ENCODE measurements around the gene RCBTB2.
A peak's percentile ranks its signal among the peaks of the same experiment; 100 is the strongest.
"Not testable (repeated sequence)": the region's sequence is repeated elsewhere in the genome, so short reads cannot be mapped to it uniquely, and the experiment has no call there.

The RCBTB2 gene

DNA sequence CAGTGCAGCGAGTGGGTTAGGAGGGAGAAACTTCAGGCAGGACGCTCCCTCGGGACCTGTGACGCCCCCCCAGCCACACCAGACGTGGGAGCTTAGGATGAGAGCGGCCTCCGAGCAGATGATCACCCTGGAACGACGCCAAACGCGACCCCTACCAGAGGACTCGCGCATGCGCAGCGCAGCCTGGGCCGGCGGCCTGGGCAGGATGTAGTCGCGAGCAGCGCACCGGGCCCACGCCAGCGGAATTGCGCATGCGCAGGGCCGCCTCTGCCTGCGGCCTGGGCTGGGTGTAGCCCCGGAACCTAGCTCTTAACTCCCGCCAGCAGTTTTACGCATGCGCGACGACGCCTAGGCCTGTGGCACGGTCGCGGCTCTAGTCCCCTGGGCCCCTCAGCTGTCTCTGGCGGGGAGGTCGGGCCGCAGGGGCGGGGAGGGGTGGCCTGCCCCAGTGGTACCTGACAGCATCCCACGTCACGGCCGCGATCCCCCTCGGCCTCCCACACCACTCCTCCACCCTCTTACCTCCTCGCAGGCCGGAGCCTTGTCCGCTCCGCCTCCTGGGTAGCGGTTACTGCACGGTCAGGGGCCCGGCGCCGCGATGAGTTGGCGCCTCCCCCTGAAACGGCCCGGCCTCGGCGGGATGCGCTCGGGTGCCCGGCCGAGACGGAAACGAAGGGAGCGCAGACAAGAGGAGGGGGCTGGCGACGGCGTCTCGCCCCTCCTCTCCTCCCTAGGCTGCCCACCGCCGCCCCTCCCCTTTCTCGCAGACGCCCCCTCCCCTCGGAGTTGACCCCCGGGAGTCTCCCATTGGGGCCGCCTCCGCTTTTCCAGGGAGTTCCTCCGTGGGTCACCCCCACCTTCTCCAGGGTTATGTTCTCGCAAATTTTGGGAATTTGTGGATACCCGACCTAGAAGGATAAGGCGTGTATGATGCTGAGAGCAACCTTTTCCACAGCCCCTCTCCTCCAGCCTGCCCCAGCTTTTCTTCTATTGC lies at the start of gene RCBTB2:
Gene RCBTB2 (minus strand): TSS at position 575 of the 994 bp plus-strand sequence. CDS start 11,141 bp downstream, outside the sequence.
- peak; percentile 100 for DNase-seq

DNA sequence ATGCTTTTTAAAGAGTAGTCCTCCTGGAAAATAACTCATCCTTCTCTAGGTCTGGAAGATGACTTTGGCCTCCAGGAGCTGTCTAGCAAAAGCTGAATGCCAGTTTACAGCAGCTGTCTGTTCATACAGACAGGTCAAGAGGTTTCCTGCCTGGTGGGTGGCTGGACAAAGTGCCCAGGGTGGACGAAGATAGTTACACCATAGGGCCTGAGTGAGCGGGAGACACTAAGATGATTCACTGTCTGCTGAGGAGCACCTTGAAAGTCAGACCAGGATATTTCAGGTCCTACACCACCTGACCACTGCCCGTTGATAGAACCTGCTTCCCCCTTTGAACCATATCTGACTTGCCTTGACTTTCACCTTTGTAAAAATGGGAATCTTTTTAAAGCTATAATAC lies 49.2 kb upstream of the RCBTB2 start:
- no peak for DNase-seq

DNA sequence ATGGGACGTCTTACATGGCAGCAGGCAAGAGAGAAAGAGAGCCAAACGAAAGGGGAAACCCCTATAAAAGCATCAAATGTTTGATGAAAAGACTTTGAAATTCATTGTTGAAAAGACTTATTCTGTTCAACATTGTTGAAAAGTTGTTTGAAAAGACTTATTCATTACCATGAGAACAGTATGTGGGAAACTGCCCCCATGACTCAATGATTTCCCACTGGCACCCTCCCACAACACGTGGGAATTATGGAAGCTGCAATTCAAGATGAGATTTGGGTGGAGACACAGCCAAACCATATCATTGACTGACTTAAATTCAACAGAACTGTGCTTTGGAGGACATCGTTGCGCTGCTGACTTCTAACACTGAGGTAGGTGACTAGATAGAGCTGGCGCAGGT lies 48.0 kb upstream of the RCBTB2 start:
- DNase-seq: no peak

DNA sequence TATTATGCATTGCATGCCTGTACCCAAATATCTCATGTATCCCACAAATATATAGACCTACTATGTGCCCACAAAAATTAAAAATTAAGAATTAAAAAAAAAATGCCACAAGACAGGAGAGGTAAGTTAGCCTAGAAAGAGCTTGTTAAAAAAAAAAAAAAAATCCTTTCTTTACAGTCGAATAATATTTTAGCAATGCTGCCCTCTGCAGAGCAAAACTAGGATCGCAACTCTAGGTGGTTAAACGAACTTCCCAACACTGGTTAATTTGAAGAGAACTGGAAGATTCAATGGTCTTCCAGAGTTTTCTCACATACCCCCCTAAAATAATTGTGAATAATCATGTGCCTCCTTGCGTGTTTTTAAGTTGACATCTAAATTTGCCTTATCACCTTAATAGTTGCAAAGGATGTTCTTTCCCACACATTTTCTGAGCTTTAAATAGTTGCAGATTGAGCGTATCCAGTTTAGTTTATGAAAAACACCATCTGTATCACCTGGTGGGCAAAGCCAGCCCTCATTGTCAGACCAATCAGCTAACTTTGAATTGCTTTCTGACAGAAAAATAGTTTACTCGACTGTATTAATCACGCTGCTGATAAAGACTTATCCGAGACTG lies 47.4 kb upstream of the RCBTB2 start:
- DNase-seq: peak; percentile 86

DNA sequence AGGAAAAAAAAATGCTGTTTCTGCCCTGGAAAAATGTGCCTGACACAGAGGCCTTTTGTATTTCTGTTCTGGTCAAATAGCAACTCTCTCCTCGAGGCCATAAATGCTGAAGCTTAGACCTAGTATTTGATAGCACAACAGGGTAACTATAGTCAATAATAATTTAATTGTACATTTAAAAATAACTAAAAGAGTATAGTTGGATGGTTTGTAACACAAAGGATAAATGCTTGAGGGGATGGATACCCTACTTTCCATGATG lies 47.0 kb upstream of the RCBTB2 start:
- not testable (repeated sequence) for DNase-seq

DNA sequence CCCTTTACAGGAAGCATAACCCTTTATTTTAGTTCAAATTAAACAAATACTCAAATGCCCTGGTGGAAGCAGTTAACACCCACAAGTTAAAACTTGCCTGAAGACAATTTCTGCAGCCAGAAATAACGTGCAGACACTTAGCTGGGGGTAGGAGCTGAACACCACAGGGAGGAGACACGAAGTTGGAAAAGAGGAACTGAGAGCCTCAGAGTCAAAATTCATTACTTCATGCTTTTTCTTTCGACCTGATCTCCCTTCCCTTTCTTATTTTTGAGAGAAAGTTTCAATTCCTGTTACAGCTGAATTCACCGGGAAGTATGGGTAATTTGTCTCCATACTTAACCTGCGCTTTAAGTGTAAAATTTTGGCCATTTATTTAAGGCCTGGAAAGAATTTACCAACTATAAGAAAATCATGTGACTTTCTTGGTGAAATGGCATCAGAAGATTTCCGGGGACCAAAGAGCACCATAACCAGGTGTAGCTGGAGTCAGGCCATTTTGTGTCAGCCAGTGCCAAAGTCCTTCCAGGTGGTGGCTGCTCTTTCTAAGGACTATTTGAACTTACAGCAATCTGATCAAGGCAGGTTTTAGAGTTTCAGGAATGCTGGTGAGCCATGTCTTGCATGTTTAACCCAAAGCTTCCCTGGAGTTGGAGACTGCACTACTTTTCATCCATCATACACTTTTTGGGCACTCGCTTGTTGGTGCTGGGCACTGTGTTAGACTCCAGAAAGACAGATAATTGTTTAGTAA lies 46.5 kb upstream of the RCBTB2 start:
- DNase-seq: peak; percentile 90

DNA sequence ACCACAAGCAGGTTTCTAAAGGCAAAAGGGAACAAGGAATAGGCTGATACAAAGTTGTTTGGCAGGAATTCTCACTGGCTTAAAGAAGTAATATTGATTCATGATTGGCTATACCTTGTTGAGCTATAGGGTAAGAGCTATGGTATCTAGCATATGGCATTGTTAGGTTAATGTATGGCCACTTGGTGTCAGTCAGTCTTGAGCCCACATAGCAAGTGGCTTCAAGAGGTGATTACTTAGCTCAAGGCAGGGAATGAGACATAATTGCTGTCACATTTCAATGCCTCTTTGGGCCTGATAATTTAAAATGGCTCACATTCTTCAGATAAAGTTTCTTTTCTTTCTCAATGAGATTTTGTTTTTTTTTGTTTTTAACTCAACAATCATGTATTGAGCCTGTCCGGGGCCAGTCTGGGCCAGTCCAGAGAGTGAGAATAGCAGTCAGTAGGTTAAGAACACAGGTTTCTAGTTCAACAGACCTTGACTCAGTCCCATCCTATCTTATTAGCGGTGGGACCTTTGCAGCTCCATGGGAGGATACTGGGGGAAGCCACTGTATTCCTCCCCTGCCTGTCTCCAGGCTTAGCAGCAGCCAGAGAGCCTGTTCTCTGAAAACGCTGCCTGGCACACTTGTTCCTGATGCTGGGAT lies 45.8 kb upstream of the RCBTB2 start:
- DNase-seq: no peak

DNA sequence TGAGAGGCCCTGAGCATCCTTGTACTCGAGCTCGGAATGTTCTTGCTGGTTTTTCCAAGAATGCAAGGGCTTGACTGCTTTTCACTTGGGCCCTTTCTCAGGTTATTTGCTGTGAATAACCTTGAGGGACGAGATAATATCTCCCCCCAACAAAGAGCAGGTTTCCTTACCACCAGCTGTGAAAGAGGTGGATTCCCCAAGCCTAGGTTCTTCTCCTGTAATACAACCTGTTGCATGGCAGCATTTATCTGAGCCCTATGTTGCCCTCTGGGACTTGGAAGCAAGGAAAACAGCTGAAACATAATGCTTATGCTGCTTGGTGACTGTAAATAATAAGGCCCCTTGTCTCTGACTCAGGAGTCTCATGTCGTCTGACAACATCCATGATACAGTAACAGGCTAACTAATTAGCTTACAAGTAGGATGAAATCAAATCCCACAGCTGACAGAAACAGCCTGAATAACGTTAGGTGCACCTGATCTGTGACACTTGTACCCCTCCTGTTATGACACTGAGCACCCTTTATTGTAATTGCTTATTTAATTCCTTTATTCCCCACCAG lies 43.6 kb upstream of the RCBTB2 start:
- peak; percentile 63 for DNase-seq

DNA sequence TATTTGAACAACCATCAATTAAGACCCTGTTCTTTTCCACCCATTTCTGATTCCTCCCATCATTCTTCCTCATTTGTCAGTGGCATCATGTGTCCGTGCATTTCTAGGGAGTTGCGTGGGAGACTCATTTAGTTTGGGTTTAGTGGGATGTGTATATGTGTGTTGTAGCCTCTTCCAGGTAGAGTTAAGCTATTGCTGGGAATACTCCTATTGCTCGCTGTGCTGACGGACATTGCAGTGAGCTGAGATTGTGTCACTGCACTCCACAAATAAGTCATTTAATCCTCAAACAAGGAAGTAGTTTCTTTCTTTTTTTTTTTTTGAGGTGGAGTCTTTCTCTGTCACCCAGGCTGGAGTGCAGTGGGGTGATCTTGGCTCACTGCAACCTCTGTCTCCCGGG lies 42.2 kb upstream of the RCBTB2 start:
- peak; percentile 82 for DNase-seq

DNA sequence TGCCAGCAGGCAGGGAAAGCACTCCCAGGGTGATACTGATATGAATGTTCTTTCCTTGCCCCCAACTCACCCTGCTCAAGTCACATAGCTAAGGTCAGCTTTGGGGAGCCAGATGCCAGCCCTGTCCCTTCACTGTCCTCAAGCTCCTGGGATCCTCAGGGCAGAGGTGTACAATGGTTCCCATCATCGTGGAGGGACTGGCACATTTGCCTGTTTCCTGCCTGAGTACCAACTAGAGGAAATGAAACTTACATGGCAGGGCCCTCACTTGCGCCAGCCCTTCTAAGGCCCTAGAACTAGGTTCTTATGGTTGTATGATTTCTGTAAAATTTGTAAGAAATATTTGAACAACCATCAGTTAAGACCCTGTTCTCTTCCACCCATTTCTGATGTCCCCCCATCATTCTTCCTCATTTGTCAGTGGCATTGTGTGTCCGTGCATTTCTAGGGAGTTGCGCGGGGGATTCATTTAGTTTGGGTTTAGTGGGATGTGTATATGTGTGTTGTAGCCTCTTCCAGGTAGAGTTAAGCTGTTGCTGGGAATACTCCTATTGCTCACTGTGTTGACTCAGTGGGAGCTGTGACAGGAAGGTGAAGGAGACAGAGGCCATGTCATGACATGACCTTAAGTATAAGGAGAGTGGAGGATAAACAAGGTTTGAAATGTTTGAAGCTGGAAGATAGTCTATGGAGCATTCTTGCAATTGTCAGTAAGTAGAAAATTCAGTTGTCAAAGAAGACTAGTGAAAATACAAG lies 41.3 kb upstream of the RCBTB2 start:
- DNase-seq: peak; percentile 54

DNA sequence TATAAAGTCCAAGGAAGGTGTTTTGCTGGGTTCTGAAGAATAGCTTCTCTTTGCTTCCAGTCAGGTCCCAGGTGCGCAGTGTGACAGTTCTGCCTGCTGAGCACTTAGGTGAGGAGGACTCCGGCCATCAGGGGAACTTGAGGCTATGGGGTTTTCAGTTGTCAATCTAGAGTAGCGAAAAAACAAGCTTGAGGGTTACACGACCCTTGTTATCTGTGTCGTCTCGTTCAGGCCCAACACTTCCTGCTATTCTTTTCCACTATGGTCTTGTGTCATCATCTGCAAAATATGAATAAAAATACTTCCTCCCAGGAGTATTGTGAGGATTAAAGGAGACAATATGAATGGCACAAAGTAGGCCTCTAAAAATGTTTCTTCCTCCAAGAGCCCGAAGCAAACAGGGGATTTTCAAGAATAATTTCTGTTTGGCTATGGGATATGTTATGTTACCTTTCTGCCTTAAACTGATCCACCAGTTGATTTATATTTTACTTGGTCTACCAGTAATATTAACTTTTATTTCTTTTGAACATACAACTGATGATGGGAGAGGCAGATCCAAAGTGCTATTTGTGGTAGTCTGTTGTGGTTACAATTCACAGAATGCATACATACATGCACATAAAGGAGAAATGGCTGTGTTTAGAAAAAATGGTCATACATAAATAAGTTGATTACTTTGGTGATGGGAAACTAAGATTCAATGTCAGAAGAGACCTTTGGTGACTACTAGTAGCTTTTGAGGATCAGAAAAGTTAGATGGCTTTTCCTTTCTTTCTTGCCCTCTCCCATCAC lies 40.5 kb upstream of the RCBTB2 start:
- DNase-seq: no peak

DNA sequence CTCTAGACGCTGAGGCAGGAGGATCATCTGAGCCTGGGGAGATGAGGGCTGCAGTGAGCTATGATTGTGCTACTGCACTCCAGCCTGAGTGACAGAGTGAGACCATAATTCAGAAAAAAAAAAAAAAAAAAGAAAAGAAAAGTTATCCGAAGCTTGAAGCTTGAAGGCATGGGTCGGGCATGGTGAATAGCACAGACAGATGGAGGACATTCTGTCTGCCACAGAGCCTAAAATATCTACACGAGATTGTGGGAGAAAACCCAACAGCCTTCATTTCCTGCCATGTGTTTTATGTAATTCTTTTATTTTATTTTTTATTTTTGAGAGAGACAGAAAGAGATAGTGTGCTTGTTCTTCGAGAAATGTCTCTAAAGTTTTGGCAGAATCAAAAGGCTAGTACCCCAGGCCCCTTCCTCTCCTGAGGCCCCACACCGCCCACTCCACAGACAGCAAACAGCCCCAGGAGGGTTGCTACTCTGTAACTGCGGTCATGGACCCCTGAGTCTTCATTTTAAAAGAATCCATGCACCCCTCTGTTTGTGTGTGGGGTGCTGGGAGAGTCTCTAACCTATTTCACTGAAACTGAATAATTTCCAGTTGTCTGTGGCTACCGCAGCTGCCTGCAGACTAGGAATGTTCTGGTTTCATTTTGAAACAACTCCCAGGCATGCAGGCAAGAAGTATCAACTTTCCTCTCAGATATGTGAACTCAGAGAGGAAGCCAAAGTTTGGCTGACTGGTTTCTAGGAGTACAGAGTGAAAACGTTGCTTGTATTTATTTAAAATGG lies 38.4 kb upstream of the RCBTB2 start:
- peak; percentile 75 for DNase-seq

DNA sequence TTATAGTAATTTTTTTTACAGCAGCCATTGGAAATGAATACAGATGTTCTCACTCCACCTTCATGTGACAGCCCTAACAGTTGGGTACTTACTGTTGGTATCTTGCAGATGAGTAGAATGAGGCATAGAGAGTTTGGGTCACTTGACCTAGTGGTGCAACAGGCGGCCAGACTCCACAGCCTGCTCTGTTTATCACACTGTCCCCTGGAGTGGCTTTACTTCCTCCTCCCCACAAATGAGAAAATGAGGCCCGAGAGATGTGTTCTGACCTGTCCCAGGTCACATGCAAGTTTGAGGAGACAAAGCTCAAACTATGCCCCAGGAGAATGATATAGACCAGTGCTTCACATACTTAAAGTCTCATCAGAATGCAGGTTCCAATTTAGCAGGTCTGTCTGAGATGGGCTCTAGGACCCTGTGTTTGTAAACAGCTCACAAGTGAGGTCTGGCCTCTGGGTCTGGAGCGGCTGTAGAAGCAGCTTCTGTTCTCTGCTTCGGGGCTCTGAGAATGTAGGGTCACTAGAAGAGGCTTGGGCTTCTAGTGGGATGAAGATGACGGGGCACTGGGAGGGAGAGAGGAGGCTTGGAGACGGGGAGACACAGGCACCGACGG lies 37.4 kb upstream of the RCBTB2 start:
- peak; percentile 69 for DNase-seq

DNA sequence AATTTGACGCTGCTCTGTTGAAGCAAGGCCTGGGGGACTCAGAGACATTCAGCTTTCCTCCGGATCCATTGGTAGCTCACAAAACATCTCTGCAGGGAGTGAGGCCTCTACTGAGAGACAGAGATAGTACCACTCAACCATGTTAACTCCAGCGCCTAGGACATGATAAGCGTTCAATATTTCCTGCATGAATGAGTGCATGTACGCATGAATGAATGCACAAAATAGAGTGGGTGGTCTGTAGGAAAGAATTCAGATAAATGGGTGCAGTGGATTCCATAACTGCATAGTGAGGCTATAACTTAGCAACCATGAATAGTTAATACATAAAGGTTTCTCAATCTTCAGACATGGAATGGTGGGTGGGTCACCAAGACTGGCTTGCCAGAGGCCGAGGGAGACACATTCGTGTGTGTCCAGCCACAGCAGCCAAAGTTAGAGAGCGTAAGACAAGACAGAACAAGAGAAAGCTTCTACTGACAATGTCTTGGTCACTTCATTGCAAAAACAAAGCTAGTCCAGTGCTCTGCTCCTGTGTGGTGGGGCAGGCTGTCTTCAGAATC lies 36.3 kb upstream of the RCBTB2 start:
- DNase-seq: no peak

DNA sequence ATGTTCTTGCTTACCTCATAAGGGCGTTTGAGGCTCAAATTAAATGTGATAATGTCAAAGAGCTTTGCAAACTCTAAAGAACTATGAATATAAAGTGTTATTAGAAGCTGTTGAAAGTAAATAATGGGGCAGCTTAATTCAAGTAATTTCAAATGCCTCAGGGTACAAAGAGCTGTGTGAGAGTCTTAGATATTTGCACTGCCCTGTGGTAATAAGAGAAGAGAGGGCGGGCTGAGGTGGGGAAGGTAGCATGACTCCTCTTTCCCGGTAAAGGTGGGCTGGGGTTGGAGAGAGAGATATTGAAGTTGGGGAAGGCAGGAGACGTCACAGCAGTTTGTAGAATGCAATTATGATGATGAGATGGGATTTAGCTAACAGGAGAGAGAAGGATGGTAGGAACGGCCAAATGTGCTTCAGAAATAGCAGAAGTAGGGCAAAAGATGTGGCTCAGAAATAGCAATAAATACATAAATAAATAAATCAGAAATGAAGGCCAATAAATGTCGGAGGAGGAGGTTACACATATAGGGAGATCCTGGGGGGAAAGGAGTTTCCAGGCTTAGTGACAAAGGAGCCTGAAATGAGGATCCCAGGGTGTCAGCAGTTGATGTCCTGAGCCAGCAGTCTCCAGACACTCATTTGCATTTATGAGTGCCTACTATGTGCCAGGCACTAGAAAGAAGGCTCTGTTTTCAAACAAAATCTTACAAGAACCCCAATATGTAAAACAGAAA lies 35.7 kb upstream of the RCBTB2 start:
- DNase-seq: no peak

DNA sequence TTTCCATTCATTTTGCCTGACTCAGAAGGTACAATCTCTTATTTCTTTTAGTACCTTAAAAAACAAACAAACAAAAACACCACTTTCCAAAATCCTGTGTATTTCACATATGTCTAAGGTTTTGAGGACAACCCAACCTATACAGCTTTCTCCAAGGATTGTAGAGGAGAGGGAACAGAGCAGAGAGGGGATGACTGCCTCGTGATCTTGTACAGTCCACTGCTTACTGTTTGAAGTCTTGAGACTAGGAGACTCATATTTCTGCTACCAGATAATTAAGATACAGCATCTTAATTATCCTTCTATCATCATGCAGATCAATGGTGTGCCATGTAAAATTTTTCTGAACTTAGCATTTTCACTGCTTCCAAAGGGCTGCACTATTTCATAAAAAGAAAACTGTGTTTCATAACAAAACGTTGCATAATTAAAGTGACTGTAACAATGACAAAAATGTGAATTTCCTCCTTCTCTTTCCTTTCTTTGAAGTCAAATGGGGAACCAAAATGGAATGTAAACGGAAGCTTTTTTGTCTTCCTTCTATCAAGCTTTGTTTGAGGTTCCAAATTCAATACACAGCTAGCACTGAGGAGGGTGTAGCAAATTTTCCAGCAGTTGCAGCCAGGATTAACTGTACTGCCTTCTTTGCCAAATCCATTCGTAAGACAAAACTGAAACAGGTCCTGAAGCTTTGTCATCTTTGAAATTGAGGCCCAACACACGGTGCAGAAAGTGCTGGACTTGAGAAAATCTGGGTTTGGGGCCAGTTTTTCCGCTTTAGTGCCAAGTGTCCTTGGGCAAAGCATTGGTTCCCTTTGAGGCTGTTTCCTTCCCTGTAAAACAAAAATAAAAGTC lies 34.9 kb upstream of the RCBTB2 start:
- DNase-seq: peak; percentile 86

DNA sequence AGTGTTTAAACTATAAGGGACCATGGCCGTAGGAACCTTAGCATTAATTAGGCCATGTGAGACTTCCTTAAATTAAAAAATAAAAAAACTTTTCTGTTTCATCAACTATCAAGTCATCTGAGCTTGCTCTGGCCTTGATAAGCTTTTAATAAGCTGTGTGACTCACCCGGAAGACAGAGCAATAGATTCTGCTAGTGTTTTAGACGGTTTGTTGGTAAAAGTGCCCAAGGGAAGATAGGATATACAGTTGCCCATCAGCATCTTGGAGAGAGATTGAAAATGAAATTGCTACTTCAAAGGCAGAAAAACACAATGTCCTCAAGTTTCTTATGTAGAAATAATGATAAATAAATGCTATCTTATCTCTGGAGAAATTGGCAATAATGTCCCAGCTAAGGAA lies 31.2 kb upstream of the RCBTB2 start:
- DNase-seq: no peak

DNA sequence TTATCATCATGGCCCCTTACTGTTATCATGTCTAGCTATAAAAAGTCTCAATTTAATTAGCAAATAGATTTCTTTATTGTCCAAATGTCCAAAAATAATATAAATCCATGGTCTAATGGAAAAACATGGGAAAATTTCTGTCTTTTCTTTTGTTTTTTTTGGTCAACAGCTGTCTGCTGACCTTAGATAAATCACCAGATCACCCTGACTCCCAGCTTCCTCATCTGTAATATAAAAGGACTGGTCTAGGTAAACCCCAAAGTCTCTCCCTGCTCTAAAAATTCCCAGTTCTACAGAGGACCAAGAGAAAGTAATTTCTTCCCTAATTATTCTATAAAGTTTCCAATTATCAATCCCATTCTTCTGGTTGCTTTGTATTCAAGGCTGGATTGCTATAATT lies 30.7 kb upstream of the RCBTB2 start:
- DNase-seq: no peak
